OCI-LY7 (cell line): Measurements from ENCODE around the gene TIGD3.

ENCODE experiments used
- CTCF ChIP-seq: fragments of 200-600 bp; sonication (generic); conservative IDR thresholded peaks from 2 replicates; pipeline ENCODE4 v1.5.1; 2014; ENCODE audit warnings: mild to moderate bottlenecking, antibody characterized with exemption, low read length, moderate library complexity, mixed read lengths
- EZH2phosphoT487 ChIP-seq: fragments of 200-600 bp; sonication (generic); IDR thresholded peaks from 2 replicates; pipeline ENCODE4 v1.6.1; 2018; ENCODE audit warnings: low read depth, borderline replicate concordance, mild to moderate bottlenecking, mixed run types, antibody characterized with exemption, low read length, moderate library complexity, mixed read lengths

- TF ChIP-seq CTCF (no peak), EZH2phosphoT487 (no peak)
Observed at GRCh38 chr11:65379698-65380459, 25.3 kb downstream of the TIGD3 start.
